ENCODE data around the gene FAM168A.

Gene FAM168A

DNA sequence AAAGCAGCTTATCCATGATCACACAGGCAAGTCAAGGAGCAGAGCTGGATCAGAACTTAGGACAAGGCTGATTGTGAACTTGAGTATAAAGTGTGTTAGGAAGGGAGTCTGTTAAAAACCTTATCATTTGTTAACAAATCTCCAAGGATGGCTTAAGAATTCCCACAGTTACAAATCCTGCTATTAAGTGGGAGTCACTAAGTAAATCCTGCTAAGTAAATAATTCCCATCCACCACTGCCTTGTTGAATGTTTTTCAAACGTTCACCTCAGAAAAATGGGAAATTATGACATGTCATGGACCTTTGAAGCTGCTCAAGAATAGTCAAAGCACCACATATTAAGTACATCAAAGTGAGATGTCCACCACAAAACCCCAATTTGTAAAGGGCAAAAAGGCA, 88.7 kb downstream of the FAM168A start:
- Histone ChIP-seq H3K4me1 (ENCODE audit: control insufficient read depth, low read length) (no peaks in the 10 kb centered on the region), H3K27me3 (ENCODE audit: control insufficient read depth, low read length) (no peaks in the 10 kb centered on the region), H3K36me3 (ENCODE audit: control insufficient read depth, low read length) (no peaks in the 10 kb centered on the region), H3K4me2 (ENCODE audit: low read length) (no peak overlapping the region), H3K9me2 (replicated peaks; ENCODE audit: control insufficient read depth, low read length) (no peaks in the 10 kb centered on the region), H3F3A (ENCODE audit: control insufficient read depth, insufficient read depth) (peaks cover 4% of the 10 kb centered on the region; the same call in 1 of the 2 replicates), H3K4me3 (ENCODE audit: low read length) (no peak overlapping the region), H3K9me3 (ENCODE audit: control insufficient read depth, insufficient read depth, low read length) (peaks cover 4% of the 10 kb centered on the region; the same call in 1 of the 2 replicates), H3K27ac (ENCODE audit: low read depth, low read length) (no peak overlapping the region), H4K20me1 (ENCODE audit: control insufficient read depth, insufficient read depth, low read depth, low read length) (no peaks in the 10 kb centered on the region), H3K79me2 (ENCODE audit: control insufficient read depth, low read length) (peaks cover 22% of the 10 kb centered on the region)
- no peak for TF ChIP-seq EZH2phosphoT487 (IDR thresholded peaks at IDR 0.05; ENCODE audit: borderline replicate concordance, low read length)
- TF ChIP-seq, protein P1, sequence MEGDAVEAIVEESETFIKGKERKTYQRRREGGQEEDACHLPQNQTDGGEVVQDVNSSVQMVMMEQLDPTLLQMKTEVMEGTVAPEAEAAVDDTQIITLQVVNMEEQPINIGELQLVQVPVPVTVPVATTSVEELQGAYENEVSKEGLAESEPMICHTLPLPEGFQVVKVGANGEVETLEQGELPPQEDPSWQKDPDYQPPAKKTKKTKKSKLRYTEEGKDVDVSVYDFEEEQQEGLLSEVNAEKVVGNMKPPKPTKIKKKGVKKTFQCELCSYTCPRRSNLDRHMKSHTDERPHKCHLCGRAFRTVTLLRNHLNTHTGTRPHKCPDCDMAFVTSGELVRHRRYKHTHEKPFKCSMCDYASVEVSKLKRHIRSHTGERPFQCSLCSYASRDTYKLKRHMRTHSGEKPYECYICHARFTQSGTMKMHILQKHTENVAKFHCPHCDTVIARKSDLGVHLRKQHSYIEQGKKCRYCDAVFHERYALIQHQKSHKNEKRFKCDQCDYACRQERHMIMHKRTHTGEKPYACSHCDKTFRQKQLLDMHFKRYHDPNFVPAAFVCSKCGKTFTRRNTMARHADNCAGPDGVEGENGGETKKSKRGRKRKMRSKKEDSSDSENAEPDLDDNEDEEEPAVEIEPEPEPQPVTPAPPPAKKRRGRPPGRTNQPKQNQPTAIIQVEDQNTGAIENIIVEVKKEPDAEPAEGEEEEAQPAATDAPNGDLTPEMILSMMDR (IDR thresholded peaks at IDR 0.05; ENCODE audit: low read depth, low read length, poor library complexity, severe bottlenecking): no peak

DNA sequence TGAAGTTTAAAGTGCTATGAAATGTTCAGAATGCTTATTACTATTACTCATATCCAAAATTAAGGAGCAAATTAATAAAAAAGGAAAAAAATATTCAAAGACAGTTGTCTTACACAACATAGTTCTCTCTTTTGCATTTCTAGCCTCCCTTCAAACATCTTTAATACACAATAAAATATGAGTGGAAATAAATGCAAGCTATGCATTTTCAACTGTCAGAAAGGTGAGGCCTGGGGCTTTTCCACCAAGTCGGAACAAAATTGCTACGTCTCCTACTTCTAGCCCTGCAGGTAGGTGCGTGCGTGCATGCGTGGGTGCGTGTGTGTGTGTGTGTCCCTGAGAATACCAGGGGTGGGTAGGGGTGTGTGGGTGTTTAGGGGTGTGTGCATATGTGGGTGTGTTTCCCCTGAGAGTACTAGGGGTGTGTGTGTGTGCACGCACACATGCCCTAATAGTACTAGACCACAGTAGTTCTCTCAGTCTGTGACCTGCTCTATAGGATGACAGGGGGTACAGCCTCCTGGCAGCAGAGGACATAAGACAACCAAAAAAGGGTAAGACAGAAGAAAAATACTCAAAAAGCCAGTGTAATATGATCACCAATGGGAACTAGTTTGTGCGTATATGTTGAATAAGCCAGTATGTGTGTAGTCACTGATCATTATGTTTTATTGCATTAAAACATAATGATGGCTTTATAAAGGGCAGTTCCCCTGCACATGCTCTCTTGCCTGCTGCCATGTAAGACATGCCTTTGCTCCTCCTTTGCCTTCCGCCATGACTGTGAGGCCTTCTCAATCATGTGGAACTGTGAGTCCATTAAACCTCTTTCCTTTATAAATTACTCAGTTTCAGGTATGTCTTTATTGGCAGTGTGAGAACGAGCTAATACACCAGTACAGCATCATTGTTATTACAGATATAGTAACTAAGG, 89.4 kb downstream of the FAM168A start:
- Histone ChIP-seq H3K4me2 (ENCODE audit: low read length) (no peak overlapping the region), H3K79me2 (ENCODE audit: control insufficient read depth, low read length) (peaks cover 26% of the 10 kb centered on the region), H3K27ac (ENCODE audit: low read depth, low read length) (no peak overlapping the region), H3K36me3 (ENCODE audit: control insufficient read depth, low read length) (no peaks in the 10 kb centered on the region), H3K9me2 (replicated peaks; ENCODE audit: control insufficient read depth, low read length) (no peaks in the 10 kb centered on the region), H3K4me1 (ENCODE audit: control insufficient read depth, low read length) (no peaks in the 10 kb centered on the region), H3K27me3 (ENCODE audit: control insufficient read depth, low read length) (no peaks in the 10 kb centered on the region), H3K4me3 (ENCODE audit: low read length) (no peak overlapping the region), H3F3A (ENCODE audit: control insufficient read depth, insufficient read depth) (peaks cover 4% of the 10 kb centered on the region; the same call in 1 of the 2 replicates), H3K9me3 (ENCODE audit: control insufficient read depth, insufficient read depth, low read length) (peaks cover 6% of the 10 kb centered on the region; the same call in 1 of the 2 replicates), H4K20me1 (ENCODE audit: control insufficient read depth, insufficient read depth, low read depth, low read length) (no peaks in the 10 kb centered on the region)
- TF ChIP-seq, protein P1 (IDR thresholded peaks at IDR 0.05; ENCODE audit: low read depth, low read length, poor library complexity, severe bottlenecking): no peak

DNA sequence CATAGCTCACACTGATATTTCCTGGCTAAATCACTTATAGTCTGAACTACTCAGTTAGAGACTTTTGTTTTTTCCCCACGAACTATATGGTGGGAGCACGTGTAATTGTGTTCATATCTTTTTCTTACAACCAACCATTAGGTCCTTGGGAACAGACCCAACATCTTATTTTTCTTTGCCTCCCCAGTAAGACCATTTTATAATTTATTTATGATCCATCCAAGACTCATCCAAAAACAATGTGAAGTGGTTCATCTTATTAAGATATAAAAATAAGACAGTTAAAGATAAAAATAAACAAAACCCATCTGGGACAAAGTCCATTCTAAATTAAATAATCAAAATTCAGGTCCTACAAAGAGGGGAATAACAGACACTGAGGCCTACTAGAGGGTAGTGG, 90.8 kb downstream of the FAM168A start:
- H3K9me3 ChIP-seq (ENCODE audit: control insufficient read depth, insufficient read depth, low read length): peaks cover 6% of the 10 kb centered on the region; the same call in 1 of the 2 replicates
- H3F3A ChIP-seq (ENCODE audit: control insufficient read depth, insufficient read depth): peaks cover 4% of the 10 kb centered on the region; the same call in 1 of the 2 replicates
- no peaks in the 10 kb centered on the region for H3K4me1 ChIP-seq (ENCODE audit: control insufficient read depth, low read length)
- TF ChIP-seq EZH2phosphoT487 (IDR thresholded peaks at IDR 0.05; ENCODE audit: borderline replicate concordance, low read length): no peak
- TF ChIP-seq, protein P1 (IDR thresholded peaks at IDR 0.05; ENCODE audit: low read depth, low read length, poor library complexity, severe bottlenecking): no peak
- no peaks in the 10 kb centered on the region for H3K9me2 ChIP-seq (replicated peaks; ENCODE audit: control insufficient read depth, low read length)
- peaks cover 38% of the 10 kb centered on the region for H3K79me2 ChIP-seq (ENCODE audit: control insufficient read depth, low read length)
- no peaks in the 10 kb centered on the region for H3K27me3 ChIP-seq (ENCODE audit: control insufficient read depth, low read length)
- H4K20me1 ChIP-seq (ENCODE audit: control insufficient read depth, insufficient read depth, low read depth, low read length): no peaks in the 10 kb centered on the region
- no peak overlapping the region for H3K4me2 ChIP-seq (ENCODE audit: low read length)
- H3K36me3 ChIP-seq (ENCODE audit: control insufficient read depth, low read length): no peaks in the 10 kb centered on the region
- no peak overlapping the region for H3K27ac ChIP-seq (ENCODE audit: low read depth, low read length)
- no peak overlapping the region for H3K4me3 ChIP-seq (ENCODE audit: low read length)

All from DOHH2 (cell line).